CD4-positive, alpha-beta T cell (primary cell): Measurements from ENCODE around the gene TATDN2. TPM values are rescaled to one million over a fixed set of nuclear protein-coding genes. Genes with fewer than 3 reads are reported as not detected.

Experiments used
- ATAC-seq: fragments of 200-7000 bp; cut with Tn5 transposase; one replicate; pipeline ENCODE4 v1.10.0; 2022; ENCODE audit warnings: mild to moderate bottlenecking; ENCODE audit not compliant: poor library complexity
- CTCF ChIA-PET: fragments of 350-600 bp; sonication (Branson Sonifier 250); formaldehyde crosslinking; loops from one replicate; lab custom pipeline; 2021; ENCODE audit warnings: antibody characterized with exemption, inconsistent platforms; lab: Charles Lee
- POLR2A ChIA-PET: fragments of 350-600 bp; sonication (Branson Sonifier 250); formaldehyde crosslinking; loops from one replicate; lab custom pipeline; 2021; ENCODE audit warnings: antibody characterized with exemption, inconsistent platforms; lab: Charles Lee
- DNase-seq, 14 experiments: peaks; one replicate each; pipeline ENCODE4 v3.0.0-alpha.2; 2013 to 2020; ENCODE audit warnings: mixed read lengths in 2 of 14
- H3K27ac ChIP-seq, 2 donors: one replicate each; pipeline versions ENCODE4 v1.5.1 to v1.7.0; 2013; ENCODE audit warnings: low read length in 2 of 2, low read depth in 1 of 2, mild to moderate bottlenecking in 1 of 2
- H3K27me3 ChIP-seq, 2 experiments: 1 replicate in 1 of 2; 2 replicates in 1 of 2; pipeline versions ENCODE4 v1.6.1 to v1.7.0; 2013; ENCODE audit warnings: low read length in 2 of 2, control low read depth in 1 of 2, mild to moderate bottlenecking in 1 of 2, moderate library complexity in 1 of 2; ENCODE audit not compliant: insufficient read depth in 2 of 2, control insufficient read depth in 1 of 2
- H3K36me3 ChIP-seq: one replicate; pipeline ENCODE4 v1.6.1; 2013; ENCODE audit warnings: low read length, control low read depth; ENCODE audit not compliant: insufficient read depth
- H3K4me1 ChIP-seq: one replicate; pipeline ENCODE4 v1.6.1; 2013; ENCODE audit warnings: low read length, control low read depth; ENCODE audit not compliant: insufficient read depth
- H3K4me3 ChIP-seq: one replicate; pipeline ENCODE4 v1.5.1; 2013; ENCODE audit warnings: mild to moderate bottlenecking, low read length, moderate library complexity
- H3K9me3 ChIP-seq, 2 experiments: 1 replicate in 1 of 2; 2 replicates in 1 of 2; pipeline versions ENCODE4 v1.6.1 to v1.7.0; 2013; ENCODE audit warnings: low read length in 2 of 2, mild to moderate bottlenecking in 2 of 2, control low read depth in 1 of 2, moderate library complexity in 1 of 2; ENCODE audit not compliant: control insufficient read depth in 1 of 2, insufficient read depth in 1 of 2
- H3K27ac Mint-ChIP-seq: one replicate; pipeline ENCODE4 v1.8.0; 2020; ENCODE audit warnings: mixed read lengths
- H3K27me3 Mint-ChIP-seq: one replicate; pipeline ENCODE4 v1.8.0; 2021; ENCODE audit warnings: mixed read lengths
- H3K36me3 Mint-ChIP-seq: one replicate; pipeline ENCODE4 v1.8.0; 2021; ENCODE audit warnings: low read depth, mixed read lengths
- H3K4me1 Mint-ChIP-seq: one replicate; pipeline ENCODE4 v1.8.0; 2021; ENCODE audit warnings: low read depth, mixed read lengths
- H3K4me3 Mint-ChIP-seq: one replicate; pipeline ENCODE4 v1.8.0; 2020; ENCODE audit warnings: mild to moderate bottlenecking, mixed read lengths
- H3K9me3 Mint-ChIP-seq: one replicate; pipeline ENCODE4 v1.8.0; 2020; ENCODE audit warnings: mixed read lengths
- intact Hi-C, 2 experiments: fragments of 100-400 bp; cut with DNase I in 1 of 2; cut with micrococcal nuclease in 1 of 2; formaldehyde crosslinking; loops; one replicate each; pipeline versions ENCODE4 v1.15.1 to v1.9.0; 2023 to 2025; cut with DNase I, micrococcal nuclease
- total RNA-seq, 174 experiments: library from RNA in 2 of 174; stranded (reverse) in 2 of 174; gene quantifications; one replicate each; pipeline ENCODE4 v1.2.3 and lab custom pipeline; 2021 to 2026
- TF ChIP-seq, protein P1 (sequence below): fragments of 200-600 bp; IDR thresholded peaks from one replicate; pipeline ENCODE4 v1.8.0; 2022; ENCODE audit warnings: antibody characterized with exemption, mild to moderate bottlenecking

TATDN2 gene
- total RNA-seq, 2 experiments from 2014 or later, result 48.7 to 50.2 TPM

DNA sequence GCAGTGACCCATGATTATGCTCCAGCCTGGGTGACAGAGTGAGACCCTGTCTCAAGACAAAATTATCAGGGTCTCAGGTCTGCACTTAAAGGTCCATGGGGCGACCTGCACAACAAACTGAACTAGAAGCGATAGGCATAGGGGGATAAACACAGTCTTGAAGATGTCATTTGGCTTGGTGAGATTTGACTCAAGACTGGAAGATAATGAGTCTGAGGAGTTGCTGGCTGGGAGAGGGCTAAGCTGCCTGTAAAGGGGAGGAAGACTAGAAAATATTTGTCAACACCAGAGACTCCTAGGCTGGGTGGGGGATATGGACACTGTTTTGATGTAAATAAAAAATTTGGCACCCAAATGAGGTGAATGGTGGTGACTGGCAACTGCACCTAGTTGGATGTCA, 24.7 kb downstream of the TATDN2 start:
- H3K4me1 ChIP-seq, result peaks cover 55% of the 10 kb centered on the region
- no peak overlapping the region for H3K4me3 ChIP-seq
- Mint-ChIP-seq H3K4me3 (peak overlapping the region; percentile 31), H3K27ac (peak overlapping the region; percentile 72), H3K27me3 (no peaks in the 10 kb centered on the region), H3K36me3 (peaks cover 92% of the 10 kb centered on the region), H3K9me3 (no peaks in the 10 kb centered on the region), H3K4me1 (peaks cover 54% of the 10 kb centered on the region)
- H3K27me3 ChIP-seq, result no peaks in the 10 kb centered on the region
- H3K36me3 ChIP-seq, result peaks cover 87% of the 10 kb centered on the region
- no peak for ATAC-seq
- POLR2A ChIA-PET, result no interaction called here
- H3K27ac ChIP-seq, result no peak overlapping the region
- CTCF ChIA-PET, result interaction anchor here (1.7 kb wide), 1 partner anchor 9 kb away, joined by 6 read pairs; no protein-coding TSS in a partner anchor
- intact Hi-C loops, result no loop called here
- TF ChIP-seq, protein P1, sequence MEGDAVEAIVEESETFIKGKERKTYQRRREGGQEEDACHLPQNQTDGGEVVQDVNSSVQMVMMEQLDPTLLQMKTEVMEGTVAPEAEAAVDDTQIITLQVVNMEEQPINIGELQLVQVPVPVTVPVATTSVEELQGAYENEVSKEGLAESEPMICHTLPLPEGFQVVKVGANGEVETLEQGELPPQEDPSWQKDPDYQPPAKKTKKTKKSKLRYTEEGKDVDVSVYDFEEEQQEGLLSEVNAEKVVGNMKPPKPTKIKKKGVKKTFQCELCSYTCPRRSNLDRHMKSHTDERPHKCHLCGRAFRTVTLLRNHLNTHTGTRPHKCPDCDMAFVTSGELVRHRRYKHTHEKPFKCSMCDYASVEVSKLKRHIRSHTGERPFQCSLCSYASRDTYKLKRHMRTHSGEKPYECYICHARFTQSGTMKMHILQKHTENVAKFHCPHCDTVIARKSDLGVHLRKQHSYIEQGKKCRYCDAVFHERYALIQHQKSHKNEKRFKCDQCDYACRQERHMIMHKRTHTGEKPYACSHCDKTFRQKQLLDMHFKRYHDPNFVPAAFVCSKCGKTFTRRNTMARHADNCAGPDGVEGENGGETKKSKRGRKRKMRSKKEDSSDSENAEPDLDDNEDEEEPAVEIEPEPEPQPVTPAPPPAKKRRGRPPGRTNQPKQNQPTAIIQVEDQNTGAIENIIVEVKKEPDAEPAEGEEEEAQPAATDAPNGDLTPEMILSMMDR, result no peak
- DNase-seq, result no peak
- no peaks in the 10 kb centered on the region for H3K9me3 ChIP-seq

DNA sequence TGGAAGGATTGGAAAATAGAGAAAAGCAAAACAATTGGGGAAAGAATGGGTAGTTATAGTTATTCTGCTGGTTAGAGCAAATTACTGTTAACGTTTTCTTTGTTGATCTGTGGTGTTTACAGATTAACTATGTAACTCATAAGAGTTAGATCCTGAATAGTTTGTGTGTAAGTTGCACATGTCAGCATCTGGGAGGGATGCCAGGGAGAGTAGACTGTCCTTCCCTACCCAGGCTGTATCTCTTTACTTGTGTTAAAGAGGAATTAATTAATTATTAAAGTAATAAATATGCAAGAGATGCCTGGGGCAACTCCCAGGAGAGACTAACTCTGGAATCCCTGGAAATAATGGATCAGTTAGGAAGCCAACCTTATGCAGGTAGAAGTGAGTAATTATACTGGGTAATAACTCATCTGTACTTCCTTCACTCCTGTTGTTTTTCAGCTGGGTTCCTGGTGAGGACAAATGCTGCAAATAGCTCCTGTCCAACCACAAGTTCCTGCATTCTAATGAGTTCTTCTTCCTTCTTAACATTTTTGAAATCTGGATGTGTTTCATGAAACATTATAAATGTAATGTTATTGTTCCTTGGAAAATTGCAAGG, 25.5 kb downstream of the TATDN2 start:
- H3K4me1 Mint-ChIP-seq, result peaks cover 49% of the 10 kb centered on the region

DNA sequence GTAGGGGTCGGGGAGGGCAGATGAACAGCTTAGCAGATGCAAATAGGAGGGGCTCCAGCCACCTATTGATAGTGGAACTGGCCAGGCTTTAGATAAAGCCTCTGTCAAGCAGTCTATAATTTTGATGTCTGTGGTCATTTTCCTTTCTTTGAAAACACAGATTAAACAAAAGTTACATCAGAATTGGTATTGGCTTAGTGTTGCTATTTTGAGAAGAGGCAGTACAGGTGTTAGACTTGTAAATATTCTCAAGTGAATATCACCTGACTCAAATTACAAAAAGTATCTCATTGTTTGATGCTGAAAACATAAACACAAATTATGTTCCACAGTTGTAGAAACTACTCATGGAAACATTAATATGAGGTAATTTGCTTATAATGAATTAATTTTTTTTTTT, 26.3 kb downstream of the TATDN2 start:
- Mint-ChIP-seq H3K4me1 (peaks cover 50% of the 10 kb centered on the region), H3K27ac (peak overlapping the region; percentile 72), H3K36me3 (peaks cover 91% of the 10 kb centered on the region), H3K27me3 (no peaks in the 10 kb centered on the region), H3K9me3 (no peaks in the 10 kb centered on the region), H3K4me3 (no peak overlapping the region)
- intact Hi-C loops, result no loop called here
- TF ChIP-seq, protein P1, result no peak
- DNase-seq (no peak), ATAC-seq (no peak)
- Histone ChIP-seq H3K4me3 (no peak overlapping the region), H3K4me1 (peaks cover 50% of the 10 kb centered on the region), H3K9me3 (no peaks in the 10 kb centered on the region), H3K27ac (no peak overlapping the region), H3K36me3 (peaks cover 87% of the 10 kb centered on the region), H3K27me3 (no peaks in the 10 kb centered on the region)
- CTCF ChIA-PET, result interaction anchor here (0.5 to 2.8 kb wide), 2 partner anchors 11 to 48 kb away, joined by 3 to 9 read pairs; no protein-coding TSS in a partner anchor
- POLR2A ChIA-PET, result no interaction called here

More for the DNA sequence above, 25.5 kb downstream of the TATDN2 start:
- intact Hi-C loops, result no loop called here
- Histone ChIP-seq H3K36me3 (peaks cover 88% of the 10 kb centered on the region), H3K4me1 (peaks cover 57% of the 10 kb centered on the region), H3K9me3 (no peaks in the 10 kb centered on the region), H3K27ac (no peak overlapping the region), H3K4me3 (no peak overlapping the region), H3K27me3 (no peaks in the 10 kb centered on the region)
- TF ChIP-seq, protein P1, result no peak
- no peak for ATAC-seq
- ChIA-PET CTCF (interaction anchor here (0.5 to 2.8 kb wide), 2 partner anchors 10 to 49 kb away, joined by 3 to 9 read pairs; no protein-coding TSS in a partner anchor), POLR2A (no interaction called here)
- peaks cover 90% of the 10 kb centered on the region for H3K36me3 Mint-ChIP-seq
- peak overlapping the region; percentile 46 for H3K4me3 Mint-ChIP-seq
- no peak for DNase-seq
- no peaks in the 10 kb centered on the region for H3K9me3 Mint-ChIP-seq
- no peaks in the 10 kb centered on the region for H3K27me3 Mint-ChIP-seq
- peak overlapping the region; percentile 72 for H3K27ac Mint-ChIP-seq
